ENCODE results near the gene ENC1.
A peak's percentile ranks its signal among the peaks of the same experiment; 100 is the strongest.

The ENC1 gene

GRCh38 chr5:74608736-74609601 lies 31.6 kb downstream of the ENC1 start:
- no peak for DNase-seq (ENCODE audit: low read depth)

GRCh38 chr5:74605759-74606158 lies 34.8 kb downstream of the ENC1 start:
- no peak for DNase-seq (ENCODE audit: low read depth)

- no peak for DNase-seq (ENCODE audit: low read depth)
These were observed 37.2 kb downstream of the ENC1 start for GRCh38 chr5:74603376-74603775.

- DNase-seq (ENCODE audit: low read depth): no peak
These were observed 41.4 kb downstream of the ENC1 start for GRCh38 chr5:74599148-74599547.

GRCh38 chr5:74598731-74599130 lies 41.8 kb downstream of the ENC1 start:
- no peak for DNase-seq (ENCODE audit: low read depth)

GRCh38 chr5:74596927-74597326 lies 43.6 kb downstream of the ENC1 start:
- DNase-seq (ENCODE audit: low read depth): no peak

GRCh38 chr5:74595143-74595925 lies 45.2 kb downstream of the ENC1 start:
- no peak for DNase-seq (ENCODE audit: low read depth)

- DNase-seq (ENCODE audit: low read depth): no peak
These were observed 46.1 kb downstream of the ENC1 start for GRCh38 chr5:74594137-74595040.

- no peak for DNase-seq (ENCODE audit: low read depth)
These were observed 51.1 kb downstream of the ENC1 start for GRCh38 chr5:74589204-74590056.

- DNase-seq (ENCODE audit: low read depth): no peak
These were observed 52.1 kb downstream of the ENC1 start for GRCh38 chr5:74588415-74588814.

GRCh38 chr5:74587890-74588289 lies 52.6 kb downstream of the ENC1 start:
- DNase-seq (ENCODE audit: low read depth): no peak

- no peak for DNase-seq (ENCODE audit: low read depth)
These were observed 53.2 kb downstream of the ENC1 start for GRCh38 chr5:74587300-74587699.

GRCh38 chr5:74586856-74587255 lies 53.7 kb downstream of the ENC1 start:
- DNase-seq (ENCODE audit: low read depth): no peak

- DNase-seq (ENCODE audit: low read depth): no peak
These were observed 57.7 kb downstream of the ENC1 start for GRCh38 chr5:74582853-74583252.

GRCh38 chr5:74581988-74582365 lies 58.6 kb downstream of the ENC1 start:
- DNase-seq (ENCODE audit: low read depth): no peak

- no peak for DNase-seq (ENCODE audit: low read depth)
These were observed 59.8 kb downstream of the ENC1 start for GRCh38 chr5:74580729-74581109.

GRCh38 chr5:74579215-74579614 lies 61.3 kb downstream of the ENC1 start:
- peak; percentile 8 for DNase-seq (ENCODE audit: low read depth)

GRCh38 chr5:74578356-74579044 lies 62.0 kb downstream of the ENC1 start:
- no peak for DNase-seq (ENCODE audit: low read depth)

Measured in activated T-helper 1 cell treated with Interleukin-2 at 50 U/mL for 16 hours (primary cell).